Activated CD8-positive, alpha-beta memory T cell treated with anti-CD3 and anti-CD28 coated beads, Interleukin-2, amount 50 U/mL, for 24 hours (primary cell): ENCODE data around the gene SZT2.
"Not testable (repeated sequence)": the region's sequence is repeated elsewhere in the genome, so short reads cannot be mapped to it uniquely, and the experiment has no call there.

Experiments
- DNase-seq: peaks from one replicate; pipeline ENCODE4 v3.0.0-alpha.2; 2020; ENCODE audit errors: extremely low read depth

Gene SZT2

GRCh38 chr1:43491061-43491460 lies 101.4 kb downstream of the SZT2 start:
- no peak for DNase-seq

GRCh38 chr1:43492826-43493225 lies 103.1 kb downstream of the SZT2 start:
- no peak for DNase-seq

- DNase-seq, result no peak
Observed at GRCh38 chr1:43493661-43494450, 104.2 kb downstream of the SZT2 start.

- no peak for DNase-seq
Observed at GRCh38 chr1:43495204-43495603, 105.5 kb downstream of the SZT2 start.

DNA sequence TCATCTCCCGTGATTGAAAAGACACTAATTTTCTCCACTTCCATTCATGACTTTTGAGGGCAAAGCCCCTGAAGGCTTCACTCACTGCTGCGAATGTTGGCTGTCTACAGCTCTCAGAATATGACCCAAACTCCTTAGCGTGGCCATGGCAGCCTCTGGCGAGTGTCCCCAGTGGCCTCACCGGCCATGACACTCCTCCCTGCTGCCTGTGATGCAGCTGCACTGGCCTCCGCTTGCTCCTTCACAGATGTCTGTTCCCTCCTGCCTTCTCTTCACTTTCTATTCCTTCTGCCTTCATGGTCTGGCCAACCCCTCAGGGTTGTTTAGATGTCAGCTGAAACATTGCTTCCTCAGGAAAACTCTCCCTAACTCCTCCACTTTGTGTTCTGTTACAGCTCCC lies 110.2 kb downstream of the SZT2 start:
- DNase-seq, result no peak

DNA sequence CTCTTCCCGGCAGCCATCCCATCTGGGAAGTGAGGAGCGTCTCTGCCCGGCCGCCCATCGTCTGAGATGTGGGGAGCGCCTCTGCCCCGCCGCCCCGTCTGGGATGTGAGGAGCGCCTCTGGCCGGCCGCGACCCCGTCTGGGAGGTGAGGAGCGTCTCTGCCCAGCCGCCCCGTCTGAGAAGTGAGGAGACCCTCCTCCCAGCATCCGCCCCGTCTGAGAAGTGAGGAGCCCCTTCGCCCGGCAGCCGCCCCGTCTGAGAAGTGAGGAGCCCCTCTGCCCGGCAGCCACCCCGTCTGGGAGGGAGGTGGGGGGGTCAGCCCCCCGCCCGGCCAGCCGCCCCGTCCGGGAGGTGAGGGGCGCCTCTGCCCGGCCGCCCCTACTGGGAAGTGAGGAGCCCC lies 112.1 kb downstream of the SZT2 start:
- not testable (repeated sequence) for DNase-seq

- DNase-seq, result no peak
Observed at GRCh38 chr1:43503534-43503933, 113.8 kb downstream of the SZT2 start.
